ENCODE measurements around the gene LMX1B.
"Not testable (repeated sequence)": the region's sequence is repeated elsewhere in the genome, so short reads cannot be mapped to it uniquely, and the experiment has no call there.

The LMX1B gene

DNA sequence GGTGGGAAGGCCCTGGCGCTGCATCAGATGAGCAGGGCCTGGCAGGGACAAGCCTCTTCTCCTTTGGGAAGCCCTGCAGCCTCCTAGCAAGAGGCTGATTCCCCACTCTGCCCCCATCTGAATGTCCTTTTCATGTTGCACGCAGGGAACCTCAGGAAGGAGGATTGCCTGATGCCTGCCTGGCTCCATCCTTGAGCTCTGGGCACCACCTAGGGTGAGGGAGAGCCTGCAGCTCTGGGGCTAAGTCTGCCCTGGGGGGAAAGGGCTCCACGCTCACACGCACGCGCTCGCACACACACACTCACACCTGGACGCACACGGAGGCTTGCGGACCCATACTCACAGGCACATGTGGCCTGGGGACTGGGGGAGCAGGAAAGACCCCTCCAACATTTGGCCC, 86.6 kb downstream of the LMX1B start:
- DNase-seq, result no peak

DNA sequence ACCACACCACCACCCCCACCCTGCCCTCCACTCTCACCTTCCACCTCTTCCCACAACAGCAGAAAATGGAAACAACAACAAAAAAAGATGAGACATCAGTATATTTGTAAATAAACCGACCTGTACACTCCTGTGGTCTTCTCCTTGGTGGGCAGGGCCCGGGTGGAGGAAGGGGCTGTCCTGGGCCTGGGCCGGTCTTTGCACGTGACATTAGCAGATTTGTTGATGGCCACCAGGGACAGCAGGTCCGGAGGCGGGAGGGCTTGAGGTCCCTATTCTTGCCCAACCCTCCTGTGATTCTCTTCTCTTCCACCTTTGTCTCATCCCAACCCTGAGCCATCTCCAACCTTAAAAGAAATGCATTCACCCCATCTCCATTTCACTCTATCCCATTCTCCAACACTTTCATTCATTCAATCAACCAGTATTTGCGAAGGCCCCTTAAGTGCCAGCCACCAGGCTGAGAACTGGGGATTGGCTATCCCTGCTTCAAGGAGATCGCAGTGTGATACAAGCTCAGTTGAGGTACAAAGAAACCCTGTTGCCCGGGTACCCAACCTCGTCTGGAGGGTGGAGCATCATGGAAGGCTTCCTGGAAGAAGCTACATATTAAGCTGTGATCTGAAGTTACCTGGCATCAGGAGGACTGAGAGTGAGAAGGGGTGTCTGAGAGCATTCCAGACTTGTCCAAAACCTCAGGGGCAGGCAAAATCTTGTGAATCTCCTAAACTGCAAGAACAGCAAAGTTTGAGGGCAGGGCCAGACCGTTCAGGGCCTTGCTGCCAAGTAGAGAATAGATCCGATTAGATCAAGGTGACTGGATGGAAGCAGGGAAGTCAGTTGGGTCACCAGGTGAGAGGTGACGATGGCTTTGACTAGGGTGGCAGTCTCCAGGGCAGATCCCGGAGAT, 87.4 kb downstream of the LMX1B start:
- no peak for DNase-seq

DNA sequence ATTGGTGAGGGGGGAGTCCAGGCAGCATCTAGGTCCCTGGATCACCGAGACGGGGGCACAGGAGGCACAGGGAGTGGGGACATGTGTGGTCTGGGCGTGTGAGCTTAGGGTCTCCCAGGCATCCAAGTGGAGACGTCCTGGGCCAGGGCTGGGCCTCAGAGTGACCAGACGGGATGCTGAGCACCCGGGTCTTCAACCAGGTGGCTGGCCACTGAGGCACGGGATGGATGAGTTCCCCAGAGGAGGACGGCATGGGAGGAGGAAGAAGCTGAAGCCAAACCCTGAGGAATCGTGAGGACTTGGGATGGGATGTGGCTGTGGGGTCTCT, 88.0 kb downstream of the LMX1B start:
- DNase-seq, result no peak

DNA sequence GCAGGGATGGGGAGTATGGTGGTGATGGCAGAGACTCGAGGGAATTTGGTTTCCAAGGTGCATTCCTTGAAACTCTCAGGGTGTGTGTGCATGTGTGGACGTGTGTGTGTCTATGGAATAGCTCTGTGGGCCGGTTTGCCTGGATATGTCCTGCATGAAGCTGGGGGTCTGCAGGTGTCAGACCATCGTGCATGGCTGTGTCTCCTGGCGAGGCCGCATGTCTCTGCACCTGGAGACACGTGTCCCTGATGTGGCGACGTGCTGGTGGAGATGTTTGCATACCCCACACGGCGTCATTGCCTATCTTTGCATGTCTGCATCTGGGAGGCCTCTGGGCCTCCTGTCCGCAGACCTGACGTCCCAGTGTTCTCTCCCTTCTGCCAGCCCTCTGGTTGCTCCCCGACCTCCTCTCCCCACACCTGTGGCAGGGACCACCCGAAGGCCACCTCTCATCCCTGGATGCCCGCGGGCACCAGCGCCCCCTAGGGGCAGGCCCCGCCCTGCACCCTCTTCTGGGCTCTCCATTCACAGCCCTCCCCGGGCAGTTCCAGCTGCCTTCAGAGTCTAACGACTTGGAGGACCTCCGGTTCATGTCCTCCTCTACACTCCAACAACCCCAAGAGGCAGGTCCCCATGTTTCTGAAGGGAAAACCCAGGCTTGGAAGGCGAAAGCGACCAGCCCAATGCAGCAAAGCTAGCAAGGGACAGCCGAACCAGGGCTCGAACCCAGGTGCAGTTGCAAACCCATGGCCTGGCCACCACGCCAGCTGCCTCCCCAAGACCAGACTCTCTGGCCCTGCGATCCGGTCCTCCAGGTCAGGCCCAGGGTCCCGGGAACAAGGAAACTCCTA, 88.6 kb downstream of the LMX1B start:
- DNase-seq, result no peak

DNA sequence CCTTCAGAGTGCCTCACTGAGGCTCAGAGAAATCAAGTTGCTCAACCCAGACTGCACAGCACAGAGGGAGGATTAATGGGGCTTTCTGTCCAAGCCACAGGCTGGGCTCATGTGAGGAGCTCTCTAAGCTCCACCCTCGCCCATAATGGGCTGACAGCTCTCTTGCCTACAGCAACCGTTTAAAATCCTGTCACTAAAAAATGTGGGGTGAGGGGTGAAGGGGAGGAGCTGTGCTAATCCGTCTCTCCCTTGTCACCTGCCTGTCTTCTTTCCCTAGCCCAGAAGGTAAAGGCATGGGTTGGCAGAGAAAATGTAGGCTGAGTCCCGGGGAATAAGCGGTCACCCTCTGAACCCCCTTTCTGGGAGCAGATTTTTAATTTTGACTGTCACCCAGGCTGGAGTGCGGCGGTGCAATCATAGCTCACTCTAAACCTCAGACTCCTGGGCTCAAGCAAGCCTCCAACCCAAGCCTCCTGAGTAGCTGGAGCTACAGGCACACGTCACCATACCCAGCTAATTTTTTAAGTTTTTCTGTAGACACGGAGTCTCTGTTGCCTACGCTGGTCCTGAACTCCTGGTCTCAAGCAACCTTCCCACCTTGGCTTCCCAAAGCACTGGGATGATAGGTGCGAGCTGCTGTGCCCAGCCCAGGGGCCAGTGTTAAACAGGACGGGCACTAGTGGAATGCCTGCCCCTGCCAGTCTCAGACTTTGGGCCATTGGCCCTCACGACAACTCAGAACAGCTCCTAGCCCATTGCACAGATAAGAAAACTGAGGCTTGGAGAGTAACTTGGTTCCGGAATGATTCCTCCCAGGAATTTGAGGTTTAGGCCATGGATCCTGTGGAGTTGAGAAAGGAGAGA, 89.5 kb downstream of the LMX1B start:
- no peak for DNase-seq

DNA sequence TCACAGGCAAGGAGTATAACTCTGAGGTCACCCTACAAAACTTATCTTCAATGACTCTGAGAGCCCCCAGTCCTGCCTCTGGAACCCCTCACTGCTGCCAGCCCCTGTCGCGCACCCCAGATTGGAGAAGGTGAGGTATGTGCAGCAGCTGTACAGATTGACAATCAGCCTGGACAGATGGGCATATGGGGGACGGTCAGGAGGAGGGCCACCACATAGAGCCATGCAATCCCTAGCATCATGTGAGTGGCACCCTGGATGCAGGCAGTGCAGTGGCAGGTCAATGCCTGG, 90.1 kb downstream of the LMX1B start:
- no peak for DNase-seq

DNA sequence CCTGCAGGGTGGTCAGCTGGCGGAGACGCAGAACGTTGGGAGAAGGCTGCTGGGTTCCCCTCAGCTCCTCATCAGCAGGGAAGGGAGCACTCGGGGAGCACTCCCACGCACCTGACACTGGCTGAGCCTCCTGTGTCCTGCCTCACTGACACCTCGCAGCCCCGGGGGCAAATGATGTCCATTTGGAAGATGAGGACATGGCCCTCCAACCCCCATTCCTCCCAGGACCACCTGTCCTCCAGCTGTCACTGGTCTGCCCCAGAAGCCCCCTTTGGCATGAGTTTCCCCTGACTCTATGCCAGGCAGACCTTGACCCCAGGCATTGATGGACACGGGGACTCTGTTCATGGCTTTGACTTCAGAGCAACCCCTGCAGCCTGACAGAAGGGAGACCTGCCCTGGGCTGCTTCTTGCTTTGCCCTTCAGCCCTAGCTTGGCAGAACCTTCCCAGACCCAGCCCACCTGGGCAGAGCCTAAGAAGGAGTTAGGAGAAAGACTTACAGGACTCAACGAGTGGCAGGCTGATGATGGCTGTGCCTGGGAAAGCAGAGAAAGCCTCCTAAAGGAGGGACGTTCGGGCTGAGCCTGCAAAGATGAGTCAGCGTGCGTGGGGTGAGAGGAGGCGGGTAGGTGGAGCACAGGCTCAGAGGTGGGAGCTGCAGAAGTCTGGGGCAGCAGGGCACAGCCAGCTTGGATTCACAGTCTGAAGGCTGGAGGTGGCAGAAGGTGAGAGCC, 90.6 kb downstream of the LMX1B start:
- DNase-seq, result no peak

DNA sequence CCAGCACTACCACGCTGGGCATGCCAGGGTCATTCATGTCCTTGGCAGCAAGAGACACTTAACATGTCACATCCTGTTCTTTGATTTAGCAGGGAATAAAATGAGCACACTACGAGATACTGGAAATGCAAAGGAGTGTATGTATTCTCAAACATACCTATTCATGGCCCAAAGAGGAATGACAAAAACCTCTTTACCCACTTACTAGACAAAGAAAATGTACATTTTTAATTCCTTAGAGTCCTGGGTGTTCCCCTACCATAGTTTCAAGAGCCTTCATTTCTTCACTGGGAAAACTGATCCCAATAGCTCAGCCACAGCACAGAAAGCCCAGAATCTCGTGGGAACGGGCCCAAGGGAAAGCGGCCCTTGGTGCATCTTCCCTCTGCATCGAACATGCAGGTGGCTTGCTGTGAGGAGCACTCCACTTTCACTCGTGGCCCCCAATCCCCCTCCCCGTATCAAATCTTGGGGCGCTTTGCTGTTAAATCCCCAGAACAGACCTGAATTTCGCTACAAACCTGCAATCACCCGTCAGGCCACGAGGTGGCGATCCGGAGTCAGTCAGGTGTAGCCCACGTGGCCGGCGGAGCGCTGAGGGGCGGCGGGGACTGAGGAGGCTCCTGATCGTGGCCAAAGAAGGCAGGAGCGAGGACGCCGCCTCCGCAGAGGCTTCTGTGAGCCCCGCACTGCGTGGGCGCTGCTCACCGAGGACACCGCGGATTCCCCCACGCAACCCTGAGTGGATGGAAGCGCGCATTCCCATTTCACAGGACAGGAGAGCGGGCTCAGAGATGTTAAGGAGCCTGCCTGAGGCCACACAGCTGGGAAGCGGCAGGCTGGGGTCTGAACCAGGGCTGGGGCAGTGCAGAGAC, 91.4 kb downstream of the LMX1B start:
- DNase-seq, result peak; percentile 31

DNA sequence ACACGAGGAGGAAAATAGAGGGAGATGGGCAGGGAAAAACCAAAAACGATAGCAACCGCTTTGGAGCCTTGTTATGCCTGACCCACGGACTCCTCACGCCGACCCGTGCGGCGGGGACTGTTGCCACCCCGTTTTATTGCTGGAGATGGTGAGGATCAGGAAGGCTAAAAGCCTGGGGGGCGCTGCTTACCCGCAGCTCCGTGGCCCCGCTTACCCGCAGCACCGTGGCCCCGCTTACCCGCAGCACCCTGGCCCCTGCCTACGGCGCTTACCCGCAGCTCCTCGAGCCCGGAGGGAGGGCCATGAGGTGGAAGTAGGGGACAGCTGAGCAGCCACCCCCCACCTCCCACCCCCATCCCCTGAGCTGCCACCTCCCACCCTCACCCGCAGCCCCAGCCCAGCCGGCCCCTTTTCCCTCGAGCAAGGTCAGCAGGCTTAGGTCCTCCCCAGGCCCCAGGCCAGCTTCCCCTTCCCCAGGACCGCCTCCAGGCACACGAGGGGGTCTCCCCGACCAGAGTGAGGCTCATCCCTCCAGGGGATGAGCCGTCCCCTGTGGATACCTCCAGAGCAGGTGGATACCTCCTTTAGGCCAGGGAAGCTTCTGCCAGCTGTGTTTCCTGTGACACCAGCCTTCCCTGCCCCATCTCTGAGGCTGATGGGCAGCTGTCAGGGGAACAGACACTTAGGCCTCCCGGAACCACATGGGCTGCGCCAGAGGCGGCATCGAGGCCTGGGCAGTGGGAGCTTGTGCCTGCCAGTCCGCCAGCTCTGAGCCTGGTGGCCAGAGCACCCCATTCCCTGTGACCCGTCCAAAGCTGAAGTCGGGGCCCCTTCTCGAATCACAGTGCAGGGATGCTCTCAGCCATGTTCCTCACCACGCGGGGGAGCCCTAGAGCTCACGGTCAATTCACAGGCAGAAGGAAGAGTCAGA, 92.3 kb downstream of the LMX1B start:
- DNase-seq, result no peak

DNA sequence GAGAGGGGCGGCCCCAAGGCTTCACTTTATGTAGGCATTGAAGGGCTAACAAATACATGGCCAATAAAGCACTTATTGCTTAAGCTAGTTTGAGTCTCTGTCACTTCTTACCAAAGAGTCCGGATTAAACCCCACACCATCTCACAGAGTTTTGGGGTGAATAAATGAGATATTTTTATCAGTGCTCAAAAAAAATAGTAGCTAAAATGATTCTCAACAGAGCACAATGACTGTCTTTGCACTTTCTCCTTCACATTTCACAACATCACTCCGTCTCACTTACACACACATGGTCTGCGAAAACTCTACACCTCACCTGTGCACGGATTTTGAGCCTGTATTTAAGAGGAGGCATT, 92.9 kb downstream of the LMX1B start:
- no peak for DNase-seq

DNA sequence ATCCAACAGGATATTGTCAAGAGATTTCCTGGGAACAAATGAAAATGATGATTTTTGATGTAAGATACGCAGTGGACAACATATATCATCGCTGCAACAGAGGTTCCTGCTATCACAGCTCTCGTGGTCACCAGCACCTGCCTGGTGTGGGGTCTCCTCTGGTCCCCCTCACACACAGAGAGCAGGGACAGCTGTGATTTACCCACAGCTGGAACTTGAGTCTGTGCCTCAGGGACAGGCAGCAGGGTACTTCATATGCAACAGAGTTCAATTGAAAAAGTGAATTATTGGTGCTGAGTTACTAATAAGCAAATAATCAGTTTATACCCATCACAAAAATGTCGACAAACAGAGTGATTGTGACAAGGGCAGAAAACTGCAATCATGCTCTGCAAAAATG, 93.4 kb downstream of the LMX1B start:
- DNase-seq, result no peak

DNA sequence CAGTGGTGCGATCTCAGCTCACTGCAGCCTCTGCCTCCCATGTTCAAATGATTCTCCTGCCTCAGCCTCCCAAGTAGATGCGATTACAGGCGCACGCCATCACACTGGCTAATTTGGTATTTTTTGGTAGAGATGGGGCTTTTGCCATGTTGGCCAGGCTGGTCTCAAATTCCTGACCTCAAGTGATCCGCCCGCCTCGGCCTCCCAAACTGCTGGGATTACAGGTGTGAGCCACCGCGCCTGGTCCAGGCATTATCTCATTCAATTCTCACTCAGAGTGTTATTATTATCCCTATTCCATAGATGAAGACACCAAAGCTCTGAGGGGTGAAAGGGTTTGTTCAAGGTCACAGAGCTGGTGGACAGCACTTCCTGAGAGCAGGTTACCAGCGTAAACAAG, 94.0 kb downstream of the LMX1B start:
- DNase-seq, result not testable (repeated sequence)

DNA sequence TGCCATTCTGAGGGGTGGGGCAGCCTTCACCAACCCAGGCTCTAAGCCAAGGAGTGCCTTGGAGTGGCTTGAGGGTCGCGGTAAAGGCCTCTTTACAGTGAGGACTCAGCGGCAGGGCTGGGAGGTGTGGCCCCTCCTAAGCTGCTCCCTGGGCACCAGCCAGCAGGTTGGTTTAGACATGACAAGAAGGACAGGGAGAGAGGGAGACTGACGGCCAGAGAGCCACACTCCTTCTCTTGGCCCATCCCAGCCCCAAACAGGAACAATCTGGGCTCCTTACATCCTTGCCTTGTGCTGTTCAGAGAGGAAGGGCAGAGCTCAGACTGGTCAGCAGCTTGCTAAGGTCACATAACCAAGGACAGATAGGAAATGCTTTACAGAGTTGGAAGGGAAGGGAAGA, 94.5 kb downstream of the LMX1B start:
- DNase-seq, result no peak

DNA sequence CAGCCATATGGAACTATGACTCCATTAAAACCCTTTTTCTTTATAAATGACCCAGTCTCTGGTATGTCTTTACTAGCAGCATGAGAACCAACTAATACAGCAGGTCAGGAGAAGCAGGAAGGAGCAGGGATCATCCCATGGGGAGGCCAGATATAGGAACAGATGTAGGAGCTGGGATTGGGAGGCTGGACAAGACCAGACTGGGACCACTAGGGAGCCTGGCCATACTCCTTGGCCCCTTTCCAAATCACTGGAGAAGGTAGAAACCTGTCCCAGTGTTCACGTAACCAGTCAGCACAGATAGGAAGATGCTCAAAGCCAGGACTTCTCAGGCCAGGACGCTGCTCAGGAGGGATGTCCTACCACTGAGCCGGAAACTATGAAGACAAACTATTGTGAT, 95.5 kb downstream of the LMX1B start:
- DNase-seq, result no peak

DNA sequence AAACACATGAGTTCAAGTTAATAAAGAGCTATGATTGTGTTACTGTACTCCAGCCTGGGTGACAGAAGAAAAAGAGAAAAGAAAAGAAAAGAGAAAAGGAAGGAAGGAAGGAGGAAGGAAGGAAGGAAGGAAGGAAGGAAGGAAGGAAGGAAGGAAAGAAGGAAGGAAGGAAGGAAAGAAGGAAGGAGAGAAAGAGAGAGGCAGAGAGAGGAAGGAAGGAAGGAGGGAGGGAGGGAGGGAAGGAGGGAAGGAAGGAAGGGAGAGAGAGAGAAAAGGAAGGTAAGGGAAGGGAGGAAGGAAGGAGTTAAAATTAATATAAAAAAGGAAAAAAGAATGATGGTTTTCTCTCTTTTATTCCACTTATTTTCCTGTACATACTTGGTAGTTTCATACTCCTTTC, 101.7 kb downstream of the LMX1B start:
- no peak for DNase-seq

DNA sequence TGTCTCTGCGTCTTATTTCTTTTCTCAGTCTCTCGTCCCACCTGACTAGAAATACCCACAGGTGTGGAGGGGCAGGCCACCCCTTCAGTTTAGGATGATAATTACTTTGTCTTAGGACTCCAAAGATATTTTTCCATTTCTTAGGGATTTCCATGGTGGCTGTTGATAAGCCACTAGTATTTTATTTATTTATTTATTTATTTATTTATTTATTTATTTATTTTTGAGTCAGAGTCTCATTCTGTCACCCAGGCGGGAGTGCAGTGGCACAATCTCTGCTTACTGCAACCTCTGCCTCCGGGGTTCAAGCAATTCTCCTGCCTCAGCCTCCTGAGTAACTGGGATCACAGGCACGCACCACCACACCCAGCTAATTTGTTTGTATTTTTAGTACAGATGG, 103.7 kb downstream of the LMX1B start:
- DNase-seq, result not testable (repeated sequence)

DNA sequence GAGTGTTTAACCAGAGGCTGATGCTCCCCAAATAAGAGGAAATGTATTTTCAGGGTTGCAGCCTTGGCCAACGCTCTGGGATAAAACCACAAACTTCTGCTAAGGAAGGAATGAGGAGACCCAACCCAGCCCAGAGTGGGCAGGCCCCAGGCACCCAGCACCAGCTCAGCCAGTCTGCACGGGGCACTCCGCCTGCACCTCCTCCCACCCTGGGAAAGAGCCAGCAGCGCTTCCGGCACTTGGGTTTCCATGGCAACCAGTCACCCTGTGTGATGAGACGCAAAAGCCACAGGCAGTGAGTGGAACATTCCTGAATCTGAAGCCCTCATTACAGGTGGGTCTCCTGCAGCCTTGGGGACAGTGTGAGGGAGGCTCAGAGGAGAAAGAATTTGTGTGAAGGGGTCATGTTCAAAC, 105.9 kb downstream of the LMX1B start:
- DNase-seq, result peak; percentile 30

DNA sequence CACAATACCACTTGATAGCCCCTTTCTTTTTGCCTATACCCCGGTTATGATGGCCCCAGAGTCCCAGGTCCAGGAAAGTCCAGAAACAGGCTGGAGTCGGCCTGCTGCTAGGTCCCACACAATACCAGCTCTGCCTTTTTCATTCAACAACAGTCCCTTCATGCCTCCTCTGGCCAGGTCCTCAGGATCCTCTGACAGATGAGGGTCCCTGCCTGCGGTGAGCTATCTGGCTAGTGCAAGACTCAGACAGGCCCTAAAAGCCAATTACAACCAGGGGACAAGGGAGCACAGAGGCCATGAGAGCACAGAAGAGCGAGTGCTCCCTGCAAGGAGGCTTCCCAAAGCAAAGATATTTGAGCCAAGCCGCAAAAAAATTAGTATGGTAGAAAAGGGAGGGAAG, 106.3 kb downstream of the LMX1B start:
- DNase-seq, result no peak

DNA sequence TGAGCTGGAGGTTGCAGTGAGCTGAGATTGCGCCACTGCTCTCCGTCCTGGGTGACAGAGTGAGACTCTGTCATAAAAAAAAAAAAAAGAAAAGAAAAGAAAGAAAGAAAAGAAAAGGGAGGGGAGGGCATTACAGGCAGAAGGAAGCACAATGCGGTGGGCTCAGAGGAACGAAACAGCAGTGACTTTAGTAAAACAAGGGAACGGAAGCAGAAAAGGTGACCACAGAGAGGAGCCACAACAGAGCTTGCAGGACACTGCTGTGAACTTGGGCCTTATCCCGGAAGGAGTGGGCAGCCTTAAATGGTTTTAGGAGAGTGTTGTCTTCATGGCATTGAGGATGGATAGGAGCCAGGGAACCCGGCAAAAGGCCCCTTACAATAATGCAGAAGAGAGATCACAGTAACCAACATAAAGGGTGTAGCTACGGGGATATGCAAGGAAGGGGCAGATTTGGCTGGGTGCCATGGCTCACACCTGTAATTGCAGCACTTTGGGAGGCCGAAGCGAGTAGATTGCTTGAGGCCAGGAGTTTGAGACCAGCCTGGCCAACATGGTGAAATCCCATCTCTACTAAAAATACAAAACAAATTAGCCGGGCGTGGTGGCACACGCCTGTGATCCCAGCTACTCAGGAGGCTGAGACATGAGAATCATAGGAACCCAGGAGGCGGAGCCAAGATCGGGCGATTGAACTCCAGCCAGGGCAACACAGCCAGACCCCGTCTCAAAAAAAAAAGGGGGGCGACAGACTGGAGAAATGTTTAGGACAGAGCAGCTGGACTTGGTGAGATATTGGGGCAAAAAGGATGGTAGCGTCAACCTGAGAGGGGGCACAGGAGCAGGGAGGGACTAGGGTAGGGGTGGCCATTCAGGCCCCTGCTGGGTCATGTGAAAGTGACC, 107.2 kb downstream of the LMX1B start:
- no peak for DNase-seq

DNA sequence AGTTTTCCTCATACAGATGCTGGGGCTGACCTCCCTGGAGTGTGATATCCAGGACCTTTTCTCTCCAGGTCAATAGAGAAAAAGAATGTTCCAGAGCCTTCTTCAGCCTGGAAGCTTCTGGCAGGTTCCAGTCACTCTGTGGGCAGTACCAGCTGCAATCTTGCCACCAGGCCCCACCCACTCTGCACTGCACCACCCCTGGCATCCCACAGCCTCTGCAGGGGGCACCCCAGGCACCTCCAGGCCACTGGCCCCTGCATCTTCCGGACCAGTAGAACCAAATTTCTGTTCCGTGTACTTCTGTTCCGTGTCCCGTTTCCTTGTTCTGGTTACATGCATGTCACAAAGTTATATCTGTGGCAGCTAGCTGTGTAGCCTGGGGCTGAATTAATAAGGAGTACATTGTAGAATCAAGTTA, 107.8 kb downstream of the LMX1B start:
- DNase-seq, result no peak

All from NCI-H1092 treated with DMSO at 0.1 percent for 48 hours (cell line).